NCI-H1092 (cell line): Measurements from ENCODE around the gene CD52.

ENCODE experiments used
- DNase-seq: peaks from one replicate; lab custom pipeline; 2025; lab: John Stamatoyannopoulos, UW

Gene CD52

DNA sequence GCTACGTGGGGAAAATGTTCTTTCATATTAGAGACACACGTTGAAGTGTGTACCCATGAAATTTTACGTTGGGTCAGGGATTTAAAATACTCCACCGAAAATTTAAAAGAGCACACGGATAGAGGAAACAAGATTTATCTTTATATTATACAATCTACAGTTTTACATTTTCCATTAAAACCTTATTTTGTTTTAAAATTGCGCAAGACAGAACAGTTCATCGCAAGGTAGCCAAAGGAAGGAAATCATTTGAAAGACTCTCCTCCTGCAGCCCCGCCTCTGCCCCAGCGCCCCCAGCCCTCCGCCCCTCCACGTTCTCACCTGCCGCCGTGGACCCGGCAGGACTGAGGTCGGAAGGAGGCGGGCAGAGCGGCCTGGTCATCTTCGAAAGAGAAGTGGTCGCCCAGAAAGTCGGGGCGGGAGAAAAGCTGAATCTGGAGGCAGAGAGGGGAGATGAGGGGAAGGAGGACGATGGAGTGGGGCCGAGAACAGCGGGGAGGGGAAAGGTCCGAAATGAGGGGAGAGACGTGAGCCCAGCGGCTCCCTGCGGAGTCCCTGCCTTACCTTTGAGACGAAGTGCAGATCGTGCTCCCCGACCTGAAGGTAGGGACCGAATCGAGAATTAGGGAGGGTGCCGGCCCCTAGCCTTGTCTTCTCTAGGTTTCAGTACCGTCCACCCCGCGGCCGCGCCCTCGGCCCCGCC is 18.2 kb downstream of the CD52 start:
- no peak for DNase-seq

DNA sequence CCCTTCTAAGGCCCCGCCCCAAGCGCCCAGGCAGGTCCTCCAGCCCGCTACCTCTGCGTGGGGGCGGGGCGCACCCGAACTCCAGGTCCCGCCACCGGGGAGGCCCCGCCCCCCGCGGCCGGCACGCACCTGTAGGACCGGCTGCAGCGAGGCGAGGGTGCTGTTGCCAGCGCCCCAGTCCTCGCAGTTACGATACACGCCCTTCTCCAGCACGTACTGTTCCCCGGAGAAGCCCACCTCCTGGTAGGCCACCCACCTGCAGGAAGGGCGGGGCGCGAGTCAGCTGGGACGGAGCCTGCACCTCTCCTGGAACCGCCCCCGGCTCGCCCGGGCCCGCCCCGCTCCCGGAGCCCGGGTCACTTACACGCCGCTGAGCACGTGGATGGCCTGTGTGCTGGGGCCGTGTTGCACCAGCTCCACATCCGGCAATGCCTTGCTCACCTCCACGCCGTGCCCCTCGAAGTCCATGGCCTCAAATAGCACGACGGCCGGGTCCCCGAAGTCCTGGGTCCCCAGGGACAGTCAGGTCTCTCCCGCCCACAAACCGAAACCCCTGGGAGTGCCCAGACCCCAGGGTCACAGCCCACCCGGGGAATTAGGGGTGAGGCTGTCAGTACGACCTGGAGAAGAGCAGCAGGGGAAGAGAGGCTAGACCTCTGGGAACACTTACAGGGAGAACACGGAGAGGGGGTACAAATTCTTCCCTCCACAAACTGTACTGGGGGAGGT is 18.9 kb downstream of the CD52 start:
- peak; percentile 34 for DNase-seq

GRCh38 chr1:26337206-26337535 is 19.4 kb downstream of the CD52 start:
- no peak for DNase-seq

GRCh38 chr1:26337625-26338024 is 19.9 kb downstream of the CD52 start:
- no peak for DNase-seq

GRCh38 chr1:26338670-26339069 is 20.9 kb downstream of the CD52 start:
- DNase-seq = no peak

DNA sequence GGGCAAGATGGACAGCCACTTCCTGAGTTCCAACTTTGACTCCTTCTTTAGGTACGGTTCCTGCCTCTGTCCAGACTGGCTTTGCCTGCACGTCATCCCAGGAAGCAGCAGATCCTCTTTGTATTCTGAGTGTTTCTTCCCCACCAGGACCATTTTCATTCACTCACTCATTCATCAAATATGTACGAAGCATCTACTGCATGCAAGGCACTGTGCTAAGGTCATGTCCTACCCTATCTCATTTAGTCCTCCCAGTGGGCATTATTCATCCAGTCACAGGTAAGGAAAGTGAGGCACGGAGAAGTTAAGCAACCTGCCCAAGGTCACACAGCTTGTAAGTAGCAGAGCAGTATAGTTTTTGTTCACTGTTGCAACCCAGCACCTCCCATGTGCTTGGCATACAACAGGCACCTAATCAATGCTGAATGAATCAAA is 22.3 kb downstream of the CD52 start:
- DNase-seq = no peak

DNA sequence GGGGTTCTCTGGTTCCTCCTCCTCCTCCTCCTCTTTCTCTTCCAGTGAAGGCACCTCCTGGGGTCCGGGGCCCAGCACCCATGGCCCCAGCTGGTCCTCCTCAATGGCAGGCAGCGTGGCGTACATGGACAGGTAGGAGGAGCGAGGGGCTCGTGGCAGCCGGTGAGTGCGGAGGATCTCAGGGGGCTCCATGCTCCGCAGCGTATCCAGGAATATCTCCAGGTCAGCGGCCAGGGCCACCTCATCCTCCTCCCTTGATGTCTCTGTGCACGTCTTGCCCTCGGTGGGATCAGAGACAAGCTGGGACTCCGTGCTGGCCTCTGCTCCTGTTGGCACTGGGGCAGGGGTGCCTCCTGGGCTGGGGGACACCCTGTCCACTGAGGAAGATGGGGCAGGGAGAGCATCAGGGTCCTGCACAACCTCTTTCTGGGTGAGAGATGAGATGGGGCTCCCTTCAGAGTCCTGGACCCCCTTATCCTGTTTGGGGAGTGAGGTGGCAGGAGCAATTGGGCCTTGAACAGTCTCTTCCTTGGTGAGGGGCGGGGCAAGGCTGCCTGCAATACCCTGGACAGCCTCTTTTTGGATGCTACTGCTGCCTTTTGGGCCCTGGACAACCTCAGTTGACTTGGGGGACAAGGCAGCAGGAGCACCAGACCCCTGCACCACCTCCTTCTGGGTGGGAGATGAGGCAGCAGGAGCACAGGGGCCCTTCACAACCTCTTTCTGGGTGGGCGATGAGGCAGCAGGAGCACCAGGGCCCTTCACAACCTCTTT is 26.6 kb downstream of the CD52 start:
- no peak for DNase-seq

DNA sequence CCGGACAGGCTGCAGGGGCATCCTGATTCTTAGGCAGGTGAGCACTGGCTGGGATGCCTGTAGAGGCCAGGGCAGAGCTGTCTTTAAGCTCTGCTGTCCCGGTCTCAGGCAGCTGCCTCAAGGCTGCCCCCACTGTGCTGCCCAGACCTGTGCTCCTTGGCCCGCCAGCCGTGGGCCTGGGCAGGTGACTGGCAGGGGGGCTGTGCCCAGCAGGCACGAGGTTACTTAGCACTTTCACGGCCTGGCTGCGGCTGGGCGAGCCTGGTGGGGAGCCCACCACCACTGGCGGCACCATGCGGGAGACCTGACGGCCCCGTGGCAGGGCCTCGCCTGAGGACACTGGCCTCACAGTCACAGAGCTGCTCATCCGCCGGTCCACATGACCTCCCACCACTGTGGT is 28.0 kb downstream of the CD52 start:
- no peak for DNase-seq

DNA sequence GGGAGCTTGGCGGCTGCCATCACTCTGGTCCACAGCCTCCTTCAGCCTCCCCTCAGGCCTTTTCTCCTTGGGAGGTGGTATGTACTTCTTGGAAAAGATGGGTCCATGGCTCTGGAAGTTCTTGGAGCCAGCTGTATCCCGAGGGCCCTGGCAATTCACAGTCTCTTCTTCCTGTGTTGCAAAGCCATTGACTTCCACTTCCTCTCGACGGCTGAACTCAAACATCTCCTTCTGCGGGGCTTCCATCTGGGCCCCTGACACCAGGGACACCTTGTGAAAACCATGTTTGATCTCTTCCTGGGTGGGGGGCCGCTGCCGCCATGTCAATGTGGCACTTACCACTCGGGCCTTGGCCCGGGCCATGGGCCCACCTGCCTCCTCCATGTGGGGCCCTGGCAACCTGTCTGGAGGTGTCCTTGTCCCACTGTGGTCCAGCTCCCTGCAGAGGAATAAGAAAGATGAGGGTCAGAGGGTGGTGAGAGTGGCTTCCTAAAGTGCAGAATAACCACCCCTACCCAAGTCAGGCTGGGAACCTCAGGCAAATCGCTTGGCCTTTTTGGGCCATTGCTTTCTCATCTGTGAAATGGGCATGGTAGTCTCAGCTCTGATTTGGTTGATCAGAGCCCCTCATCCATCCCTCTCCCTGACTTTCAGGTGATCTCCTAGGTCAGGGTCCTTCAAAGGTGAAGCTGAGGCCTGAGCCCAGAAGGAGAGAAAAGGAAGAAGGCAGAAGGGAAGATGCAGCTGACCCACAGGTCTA is 28.7 kb downstream of the CD52 start:
- DNase-seq = no peak

DNA sequence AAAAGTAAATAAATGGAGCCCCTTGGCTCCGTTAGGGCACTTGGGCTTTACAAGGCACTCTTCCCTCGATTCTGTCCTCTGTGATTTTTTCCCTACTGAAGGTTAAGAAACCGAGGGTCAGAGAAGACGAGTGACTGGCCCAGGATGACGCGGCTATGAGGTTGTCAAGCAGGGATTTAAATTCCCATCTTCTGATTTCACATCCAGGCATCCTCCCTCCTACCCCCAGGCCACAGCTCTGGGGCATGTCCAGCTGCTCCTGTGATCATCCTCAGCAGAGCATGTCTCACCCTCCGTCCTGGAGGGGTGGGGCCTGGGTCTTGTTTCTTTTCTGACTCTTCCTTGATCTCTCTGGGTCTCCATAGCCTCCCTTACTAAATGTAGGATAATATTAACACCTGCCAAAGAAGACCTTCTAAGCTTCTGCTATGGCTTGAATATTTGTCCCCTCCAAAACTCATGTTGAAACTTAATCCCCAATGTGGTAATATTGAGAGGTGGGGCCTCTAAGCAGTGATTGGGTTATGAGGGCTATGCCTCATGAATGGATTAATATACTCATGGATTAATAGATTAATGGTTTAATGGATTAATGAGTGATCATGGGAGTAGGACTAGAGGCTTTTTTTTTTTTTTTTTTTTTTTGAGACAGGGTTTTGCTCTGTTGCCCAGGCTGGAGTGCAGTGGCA is 31.6 kb downstream of the CD52 start:
- DNase-seq = no peak

GRCh38 chr1:26349877-26350244 is 32.1 kb downstream of the CD52 start:
- DNase-seq = no peak

- no peak for DNase-seq
Observed at GRCh38 chr1:26350343-26350700, 32.6 kb downstream of the CD52 start.

GRCh38 chr1:26350701-26351589 is 33.2 kb downstream of the CD52 start:
- no peak for DNase-seq

- DNase-seq = no peak
Observed at GRCh38 chr1:26351590-26352337, 34.0 kb downstream of the CD52 start.

- no peak for DNase-seq
Observed at GRCh38 chr1:26352338-26352679, 34.6 kb downstream of the CD52 start.

DNA sequence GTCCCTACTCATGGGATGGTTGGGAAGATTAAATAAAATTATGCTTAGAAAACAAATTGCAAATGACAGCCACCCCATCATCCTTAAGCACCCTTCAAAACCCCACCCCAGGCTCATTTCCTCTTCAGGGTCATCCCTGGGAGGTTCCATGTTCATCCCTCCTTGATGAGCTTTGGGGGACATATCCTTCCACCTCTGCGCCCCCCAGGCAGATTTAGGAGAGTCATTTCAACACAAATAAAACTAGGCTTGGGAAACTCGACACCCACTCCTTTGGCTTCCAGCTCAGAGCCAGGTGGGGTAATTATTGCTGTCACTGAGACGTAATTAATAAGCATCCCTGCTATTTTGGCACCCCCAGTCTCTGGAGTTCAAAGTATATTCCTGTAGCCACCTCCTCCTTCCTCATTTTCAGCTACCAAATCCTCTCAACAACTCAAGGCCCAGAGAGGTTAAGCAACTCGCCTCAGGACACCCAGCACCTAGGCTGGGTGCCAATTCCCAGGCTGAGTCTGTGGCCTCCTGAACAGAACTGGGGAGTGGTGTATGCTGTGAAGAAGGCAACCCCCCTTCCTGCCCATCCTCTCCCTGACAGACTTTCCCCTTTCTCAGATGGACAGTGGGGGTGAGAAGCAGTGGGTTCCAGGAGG is 35.6 kb downstream of the CD52 start:
- DNase-seq = no peak

- no peak for DNase-seq
Observed at GRCh38 chr1:26353976-26354820, 36.4 kb downstream of the CD52 start, which contains the start of gene CRYBG2. TSS of gene CRYBG2 (minus strand) at chr1:26354130. CDS start at chr1:26346657, 7,473 bp downstream.

DNA sequence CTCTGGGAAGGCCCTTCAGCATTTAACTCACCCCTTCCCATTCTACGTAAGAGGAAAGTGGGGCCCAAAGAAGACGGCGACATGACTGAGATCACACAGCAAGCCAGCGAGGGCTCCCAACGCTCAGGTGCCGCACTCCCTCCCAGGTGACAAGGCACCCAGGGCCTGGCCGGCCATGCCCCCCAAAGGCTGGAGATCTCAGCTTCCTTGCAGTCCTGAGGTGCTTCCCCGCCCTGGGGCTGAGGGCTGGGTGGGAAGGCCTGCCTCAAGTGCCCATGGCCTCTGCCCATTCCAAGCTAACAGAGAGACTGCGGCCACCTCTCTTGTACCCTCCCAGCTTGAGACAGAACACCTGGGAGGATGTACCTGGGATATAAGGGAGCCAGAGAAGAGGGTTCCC is 37.2 kb downstream of the CD52 start:
- DNase-seq = no peak

DNA sequence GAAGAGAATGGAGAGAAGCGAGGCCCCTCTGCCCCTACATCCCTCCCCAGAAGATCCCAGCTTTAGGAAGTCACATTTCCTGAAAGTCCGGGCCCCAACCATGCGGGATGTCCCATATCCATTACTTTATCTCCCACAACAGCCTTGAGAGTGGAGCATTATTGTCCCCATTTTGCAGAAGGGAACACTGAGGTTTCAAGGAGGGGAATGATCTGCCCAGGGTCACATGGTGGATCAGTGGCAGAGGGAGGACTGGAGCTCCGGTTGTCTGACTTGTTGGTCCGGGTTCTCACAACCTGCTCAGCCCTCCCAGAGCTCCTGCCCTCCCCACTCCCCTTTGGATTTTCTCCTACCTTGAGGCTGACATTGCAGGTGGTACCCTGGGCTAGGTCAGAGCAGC is 38.3 kb downstream of the CD52 start:
- no peak for DNase-seq
